Neutrophil (primary cell): Measurements from ENCODE around the gene TREM2.

Experiments used
- H3K27ac ChIP-seq: fragments of 200-600 bp; sonication (generic); 2 replicates; pipeline ENCODE4 v1.5.1; 2016; ENCODE audit warnings: mild to moderate bottlenecking, moderate library complexity
- H3K27me3 ChIP-seq: fragments of 200-600 bp; sonication (generic); 2 replicates; pipeline ENCODE4 v1.6.0; 2016; ENCODE audit warnings: mild to moderate bottlenecking
- H3K36me3 ChIP-seq: fragments of 200-600 bp; sonication (generic); 2 replicates; pipeline ENCODE4 v1.5.1; 2017
- H3K4me1 ChIP-seq, 2 experiments: fragments of 200-600 bp in 1 of 2; sonication (generic) in 1 of 2; 1 replicate in 1 of 2; 2 replicates in 1 of 2; pipeline versions ENCODE4 v1.5.1 to v1.6.1; 2013 to 2016; ENCODE audit warnings: low read depth in 1 of 2, low read length in 1 of 2, mild to moderate bottlenecking in 1 of 2, moderate library complexity in 1 of 2; ENCODE audit not compliant: control insufficient read depth in 1 of 2, insufficient read depth in 1 of 2
- H3K4me3 ChIP-seq, 2 experiments: fragments of 200-600 bp in 1 of 2; sonication (generic) in 1 of 2; 1 replicate in 1 of 2; 2 replicates in 1 of 2; pipeline ENCODE4 v1.5.1; 2013 to 2016; ENCODE audit warnings: low read depth in 1 of 2, low read length in 1 of 2, mild to moderate bottlenecking in 1 of 2, moderate library complexity in 1 of 2
- H3K9me3 ChIP-seq: fragments of 200-600 bp; sonication (generic); 2 replicates; pipeline ENCODE4 v1.5.1; 2016
- TF ChIP-seq, protein P1 (sequence below): fragments of 200-600 bp; sonication (generic); IDR thresholded peaks from 2 replicates; pipeline ENCODE4 v1.5.1; 2016; ENCODE audit warnings: antibody characterized with exemption

Gene TREM2

DNA sequence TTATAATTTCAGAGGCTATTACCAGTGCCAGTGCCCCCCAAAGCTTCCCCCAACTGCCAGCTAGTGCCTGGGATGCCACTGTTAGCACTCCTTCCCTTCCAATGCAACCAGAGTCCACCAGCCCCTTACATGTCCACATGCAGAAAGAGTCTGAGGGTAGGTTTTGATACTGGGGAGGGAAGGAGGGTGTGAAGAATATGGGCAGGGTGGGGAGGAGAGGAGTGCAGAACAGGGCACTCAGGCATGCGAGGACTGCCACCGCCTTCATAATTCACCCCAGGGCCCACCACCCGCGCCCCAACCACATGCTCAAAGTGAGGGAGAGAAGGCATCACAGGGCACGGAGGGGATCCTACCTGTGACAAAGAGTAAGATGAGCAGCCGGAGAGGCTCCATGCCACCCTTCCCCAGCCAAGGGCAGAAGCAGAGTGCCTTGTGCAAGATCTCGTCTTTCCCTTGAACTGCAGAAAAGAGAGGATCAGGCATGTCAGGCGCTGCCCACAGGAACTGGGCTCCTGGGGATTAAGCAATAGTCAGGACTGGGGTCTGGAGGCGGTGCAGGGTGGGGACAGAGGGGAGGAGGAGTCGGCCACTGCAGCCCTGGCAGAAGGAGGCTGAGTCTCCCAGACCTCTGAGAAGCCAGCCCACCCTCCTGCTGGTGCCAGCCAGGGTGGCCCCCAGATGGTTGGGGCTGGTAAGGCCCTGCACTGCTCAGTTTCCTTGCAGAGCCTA is at the start of gene TREM2:
Gene TREM2, minus strand, starts transcription at position 430 of the 732 bp plus-strand sequence. Its CDS starts 34 bp downstream, at position 396.
- no peaks in the 10 kb centered on the region for H3K27me3 ChIP-seq
- TF ChIP-seq, protein P1, sequence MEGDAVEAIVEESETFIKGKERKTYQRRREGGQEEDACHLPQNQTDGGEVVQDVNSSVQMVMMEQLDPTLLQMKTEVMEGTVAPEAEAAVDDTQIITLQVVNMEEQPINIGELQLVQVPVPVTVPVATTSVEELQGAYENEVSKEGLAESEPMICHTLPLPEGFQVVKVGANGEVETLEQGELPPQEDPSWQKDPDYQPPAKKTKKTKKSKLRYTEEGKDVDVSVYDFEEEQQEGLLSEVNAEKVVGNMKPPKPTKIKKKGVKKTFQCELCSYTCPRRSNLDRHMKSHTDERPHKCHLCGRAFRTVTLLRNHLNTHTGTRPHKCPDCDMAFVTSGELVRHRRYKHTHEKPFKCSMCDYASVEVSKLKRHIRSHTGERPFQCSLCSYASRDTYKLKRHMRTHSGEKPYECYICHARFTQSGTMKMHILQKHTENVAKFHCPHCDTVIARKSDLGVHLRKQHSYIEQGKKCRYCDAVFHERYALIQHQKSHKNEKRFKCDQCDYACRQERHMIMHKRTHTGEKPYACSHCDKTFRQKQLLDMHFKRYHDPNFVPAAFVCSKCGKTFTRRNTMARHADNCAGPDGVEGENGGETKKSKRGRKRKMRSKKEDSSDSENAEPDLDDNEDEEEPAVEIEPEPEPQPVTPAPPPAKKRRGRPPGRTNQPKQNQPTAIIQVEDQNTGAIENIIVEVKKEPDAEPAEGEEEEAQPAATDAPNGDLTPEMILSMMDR: no peak
- H3K36me3 ChIP-seq: no peaks in the 10 kb centered on the region

DNA sequence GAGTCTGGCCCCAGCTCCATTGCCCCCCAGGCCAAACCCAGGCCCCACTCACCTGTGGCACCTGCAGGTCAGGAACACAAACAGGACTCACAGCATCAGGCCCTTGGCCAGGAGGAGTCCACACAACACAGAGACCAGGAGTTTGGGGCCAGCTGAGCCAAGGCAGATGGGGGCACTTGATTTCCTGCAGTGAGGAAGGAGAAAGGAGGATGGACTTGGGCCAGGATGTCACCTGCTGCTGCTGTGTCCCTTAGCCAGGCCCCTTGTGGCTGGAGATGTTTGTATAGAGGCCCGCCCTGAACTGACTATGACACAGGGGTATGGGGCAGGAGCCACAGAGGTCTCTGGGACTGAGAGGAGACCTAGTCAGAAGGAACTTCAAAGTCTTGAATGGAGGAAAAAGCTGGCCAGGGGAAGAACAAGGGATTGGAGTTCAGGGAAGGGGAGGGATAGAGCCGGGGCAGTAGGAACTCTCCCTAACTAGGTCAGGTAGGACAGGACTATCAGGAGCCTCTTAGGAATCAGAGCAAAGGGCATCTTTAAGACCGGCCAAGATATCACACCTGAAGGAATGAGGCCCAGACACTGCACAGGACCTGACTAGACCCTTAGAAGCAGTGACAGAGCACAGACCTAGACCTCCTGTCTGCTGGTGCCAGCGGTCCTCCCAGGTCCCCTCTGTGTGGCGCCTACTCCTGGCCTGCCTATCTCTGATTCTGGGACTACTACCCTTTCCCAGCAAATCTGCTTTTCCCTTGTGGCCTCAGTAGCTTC is 46.8 kb upstream of the TREM2 start:
- H3K4me1 ChIP-seq: peaks cover 9 to 10% of the 10 kb centered on the region in 2 experiments
- no peaks in the 10 kb centered on the region for H3K9me3 ChIP-seq
- no peaks in the 10 kb centered on the region for H3K36me3 ChIP-seq
- H3K4me3 ChIP-seq: no peak overlapping the region
- TF ChIP-seq, protein P1: no peak
- H3K27ac ChIP-seq: peak overlapping the region; percentile 27
- H3K27me3 ChIP-seq: no peaks in the 10 kb centered on the region

More for the DNA sequence above, at the start of gene TREM2:
- peak within 1 kb of the TSS; percentile 32 for H3K27ac ChIP-seq
- H3K4me1 ChIP-seq: peaks cover 4 to 9% of the 10 kb centered on the region in 2 experiments
- H3K9me3 ChIP-seq: no peaks in the 10 kb centered on the region
- no peak within 1 kb of the TSS for H3K4me3 ChIP-seq

DNA sequence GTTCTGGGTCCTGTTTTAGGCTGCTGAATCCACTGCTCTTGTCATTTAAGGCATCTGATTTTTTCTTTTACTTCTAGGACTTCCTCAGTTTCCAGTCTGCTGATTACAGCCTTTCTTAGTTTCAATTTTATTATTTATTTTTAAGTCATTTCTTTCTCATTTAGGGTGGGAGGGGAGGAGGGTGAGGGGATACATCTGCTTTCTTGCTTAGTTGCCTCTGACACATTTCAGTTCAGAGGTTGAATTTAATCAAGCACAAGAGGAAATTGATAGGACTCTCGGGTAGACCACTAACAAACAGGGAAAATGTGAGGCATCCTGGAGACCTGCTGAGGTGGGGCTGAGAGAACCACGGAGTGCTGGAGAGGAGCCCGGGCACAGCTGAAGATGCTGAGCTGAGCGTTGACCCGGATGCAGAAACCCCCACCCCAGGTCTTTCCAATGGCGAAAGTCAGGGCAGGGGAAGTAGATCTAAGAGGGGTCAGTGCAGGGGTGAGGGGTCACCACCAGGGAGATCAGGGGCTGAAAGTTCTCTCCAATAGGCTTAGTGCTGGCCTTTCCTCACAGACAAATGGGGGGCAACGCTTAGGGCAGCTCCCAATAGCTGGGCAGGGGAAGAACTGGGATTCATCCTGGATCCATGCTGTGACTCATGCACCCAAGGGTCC is 45.7 kb upstream of the TREM2 start:
- TF ChIP-seq, protein P1: no peak
- Histone ChIP-seq H3K36me3 (no peaks in the 10 kb centered on the region), H3K9me3 (no peaks in the 10 kb centered on the region), H3K27ac (no peak overlapping the region), H3K4me3 (no peak overlapping the region), H3K4me1 (peaks cover 9 to 10% of the 10 kb centered on the region in 2 experiments), H3K27me3 (no peaks in the 10 kb centered on the region)

DNA sequence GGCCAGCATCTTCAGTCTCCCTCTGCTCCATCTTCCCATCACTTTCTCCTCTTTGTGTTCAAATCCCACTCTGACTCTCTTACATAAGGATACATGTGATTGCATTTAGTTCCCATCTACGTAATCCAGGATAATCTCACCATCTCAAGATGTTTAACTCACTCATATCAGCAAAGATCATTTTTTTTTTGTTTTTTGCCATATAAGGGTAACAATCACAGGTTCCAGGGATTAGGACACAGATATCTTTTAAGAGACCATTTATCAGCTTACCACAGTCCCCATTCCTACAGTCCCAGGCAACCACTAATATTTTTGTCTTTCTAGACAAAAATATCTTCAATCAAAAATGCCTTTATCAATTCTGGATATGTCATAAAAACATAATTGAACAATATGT is 41.2 kb upstream of the TREM2 start:
- TF ChIP-seq, protein P1: no peak
- Histone ChIP-seq H3K27ac (no peak overlapping the region), H3K4me3 (no peak overlapping the region), H3K36me3 (no peaks in the 10 kb centered on the region), H3K27me3 (no peaks in the 10 kb centered on the region), H3K4me1 (peaks cover 38 to 40% of the 10 kb centered on the region in 2 experiments), H3K9me3 (no peaks in the 10 kb centered on the region)

DNA sequence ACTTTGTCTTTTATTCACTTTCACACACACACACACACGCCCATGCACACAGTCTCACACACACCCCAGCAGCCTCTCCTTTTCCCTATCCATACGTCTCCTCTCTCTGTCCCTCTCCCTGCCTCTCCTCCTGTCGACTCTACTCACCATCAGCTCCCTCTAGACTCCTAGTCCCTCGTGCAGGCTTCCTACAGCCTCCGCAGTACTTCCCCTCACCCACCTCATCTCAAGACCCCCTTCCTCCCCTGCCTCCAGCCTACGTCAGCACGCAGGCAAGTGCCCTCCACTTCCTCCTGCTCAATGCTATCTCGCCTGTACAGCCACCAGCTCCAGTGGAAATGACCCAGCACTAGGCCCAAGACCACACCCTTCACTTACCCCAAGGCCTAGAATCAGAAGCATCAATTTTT is 38.9 kb upstream of the TREM2 start:
- no peaks in the 10 kb centered on the region for H3K27me3 ChIP-seq
- TF ChIP-seq, protein P1: no peak
- peaks cover 18% of the 10 kb centered on the region for H3K36me3 ChIP-seq
- H3K4me1 ChIP-seq: peaks cover 62 to 64% of the 10 kb centered on the region in 2 experiments
- H3K27ac ChIP-seq: peak overlapping the region; percentile 99
- no peaks in the 10 kb centered on the region for H3K9me3 ChIP-seq
- peak overlapping the region; percentile 59 to 65 for H3K4me3 ChIP-seq
